WTC11 (cell line): Measurements from ENCODE around the gene IBA57. TPM values are rescaled to one million over a fixed set of nuclear protein-coding genes. Genes with fewer than 3 reads are reported as not detected.
A peak's percentile ranks its signal among the peaks of the same experiment; 100 is the strongest.

Source experiments
- ATAC-seq: fragments of 200-7000 bp; cut with Tn5 transposase; 2 replicates; pipeline ENCODE4 v1.10.0; 2021; ENCODE audit warnings: mild to moderate bottlenecking, moderate library complexity
- CTCF ChIA-PET: fragments of 300-600 bp; sonication (Branson Sonifier 250); formaldehyde crosslinking; loops from one replicate; lab custom pipeline; 2021; ENCODE audit warnings: antibody characterized with exemption; lab: Charles Lee
- POLR2A ChIA-PET: fragments of 350-600 bp; sonication (Branson Sonifier 250); formaldehyde crosslinking; loops from one replicate; lab custom pipeline; 2021; ENCODE audit warnings: antibody characterized with exemption; lab: Charles Lee
- DNase-seq: peaks from one replicate; pipeline ENCODE4 v3.0.0; 2021; ENCODE audit warnings: low spot score
- H3K27ac Mint-ChIP-seq: 2 replicates; pipeline ENCODE4 v1.8.0; 2021; ENCODE audit warnings: mixed read lengths
- H3K27me3 Mint-ChIP-seq: 2 replicates; pipeline ENCODE4 v1.8.0; 2021; ENCODE audit warnings: low read depth, mild to moderate bottlenecking, moderate library complexity, mixed read lengths
- H3K36me3 Mint-ChIP-seq: 2 replicates; pipeline ENCODE4 v1.8.0; 2021; ENCODE audit warnings: mixed read lengths
- H3K4me1 Mint-ChIP-seq: 2 replicates; pipeline ENCODE4 v1.8.0; 2022; ENCODE audit warnings: mixed read lengths
- H3K4me3 Mint-ChIP-seq: 2 replicates; pipeline ENCODE4 v1.8.0; 2021; ENCODE audit warnings: mild to moderate bottlenecking, moderate library complexity, mixed read lengths
- H3K9me3 Mint-ChIP-seq: 2 replicates; pipeline ENCODE4 v1.8.0; 2021; ENCODE audit warnings: mixed read lengths
- ATF1 ChIP-seq: sonication (generic); formaldehyde crosslinking; IDR thresholded peaks from 2 replicates; pipeline ENCODE4 v1.8.1; 2023; ENCODE audit warnings: mild to moderate bottlenecking, moderate library complexity, missing genetic modification reagents
- NFYB ChIP-seq: sonication (generic); formaldehyde crosslinking; conservative IDR thresholded peaks from 2 replicates; pipeline ENCODE4 v1.8.0; 2022; ENCODE audit warnings: low read depth, missing genetic modification reagents
- total RNA-seq: library from RNA; stranded (reverse); gene quantifications from 3 replicates; pipeline ENCODE4 v1.2.3, GENCODE V29; 2021
- TF ChIP-seq, protein P1 (sequence below): fragments of 250-450 bp; sonication (Bioruptor Pico); IDR thresholded peaks from 2 replicates; pipeline ENCODE4 v1.9.0; 2021; ENCODE audit warnings: mild to moderate bottlenecking
- TF ChIP-seq, protein P2 (sequence below): fragments of 250-450 bp; sonication (Bioruptor Pico); IDR thresholded peaks from 2 replicates; pipeline ENCODE4 v1.9.0; 2021; ENCODE audit warnings: mild to moderate bottlenecking, borderline replicate concordance
- TF ChIP-seq, protein P3 (sequence below): fragments of 200-600 bp; IDR thresholded peaks from 2 replicates; pipeline ENCODE4 v1.8.0; 2022; ENCODE audit warnings: antibody characterized with exemption

IBA57 gene
- total RNA-seq, 1 experiment from 2014 or later: 11.4 TPM

DNA sequence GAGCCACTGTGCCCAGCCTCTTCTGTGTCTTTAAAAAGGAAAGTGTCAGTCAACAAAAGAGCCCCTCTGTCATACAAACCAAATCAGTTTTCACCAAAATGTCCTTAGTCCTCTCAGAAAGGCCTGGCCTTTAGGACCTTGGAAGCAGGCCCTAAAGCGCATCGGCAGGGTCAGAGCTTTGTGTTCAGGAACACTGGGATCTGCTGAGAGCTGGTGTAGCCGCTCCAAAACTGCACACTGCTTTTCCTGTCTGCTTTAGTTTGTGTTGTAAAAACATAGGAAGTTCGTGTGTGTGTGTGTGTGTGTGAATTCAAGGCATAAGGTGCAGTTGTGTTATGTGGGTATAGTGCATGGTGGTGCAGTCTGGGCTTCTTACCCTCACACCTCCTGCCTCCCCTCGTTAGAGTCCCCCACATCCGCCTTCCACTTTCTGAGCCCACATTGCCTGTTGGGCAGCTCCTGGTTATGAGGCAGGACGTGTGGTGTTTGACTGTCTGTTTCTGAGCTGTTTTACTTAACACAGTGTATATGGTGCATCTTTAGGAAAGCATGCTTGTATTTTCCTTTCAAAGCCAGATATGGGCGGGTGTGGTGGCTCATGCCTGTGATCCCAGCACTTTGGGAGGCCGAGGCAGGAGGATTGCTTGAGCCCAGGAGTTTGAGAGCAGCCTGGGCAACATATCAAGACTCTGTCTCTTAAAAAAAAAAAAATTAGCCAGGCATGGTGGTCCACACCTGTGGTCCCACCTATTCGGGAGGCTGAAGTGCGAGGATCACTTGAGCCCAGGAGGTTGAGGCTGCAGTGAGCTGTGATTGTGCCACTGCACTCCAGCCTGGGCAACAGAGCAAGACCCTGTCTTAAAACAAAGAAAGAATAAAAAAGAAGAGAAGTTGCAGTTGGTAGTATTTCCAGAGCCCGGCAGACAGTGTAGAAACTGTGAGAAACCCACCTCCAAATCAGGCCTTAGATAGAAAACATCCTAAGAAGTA, 12.4 kb downstream of the IBA57 start:
- TF ChIP-seq ATF1 (CRISPR knock-in tag): no peak
- TF ChIP-seq, protein P1, sequence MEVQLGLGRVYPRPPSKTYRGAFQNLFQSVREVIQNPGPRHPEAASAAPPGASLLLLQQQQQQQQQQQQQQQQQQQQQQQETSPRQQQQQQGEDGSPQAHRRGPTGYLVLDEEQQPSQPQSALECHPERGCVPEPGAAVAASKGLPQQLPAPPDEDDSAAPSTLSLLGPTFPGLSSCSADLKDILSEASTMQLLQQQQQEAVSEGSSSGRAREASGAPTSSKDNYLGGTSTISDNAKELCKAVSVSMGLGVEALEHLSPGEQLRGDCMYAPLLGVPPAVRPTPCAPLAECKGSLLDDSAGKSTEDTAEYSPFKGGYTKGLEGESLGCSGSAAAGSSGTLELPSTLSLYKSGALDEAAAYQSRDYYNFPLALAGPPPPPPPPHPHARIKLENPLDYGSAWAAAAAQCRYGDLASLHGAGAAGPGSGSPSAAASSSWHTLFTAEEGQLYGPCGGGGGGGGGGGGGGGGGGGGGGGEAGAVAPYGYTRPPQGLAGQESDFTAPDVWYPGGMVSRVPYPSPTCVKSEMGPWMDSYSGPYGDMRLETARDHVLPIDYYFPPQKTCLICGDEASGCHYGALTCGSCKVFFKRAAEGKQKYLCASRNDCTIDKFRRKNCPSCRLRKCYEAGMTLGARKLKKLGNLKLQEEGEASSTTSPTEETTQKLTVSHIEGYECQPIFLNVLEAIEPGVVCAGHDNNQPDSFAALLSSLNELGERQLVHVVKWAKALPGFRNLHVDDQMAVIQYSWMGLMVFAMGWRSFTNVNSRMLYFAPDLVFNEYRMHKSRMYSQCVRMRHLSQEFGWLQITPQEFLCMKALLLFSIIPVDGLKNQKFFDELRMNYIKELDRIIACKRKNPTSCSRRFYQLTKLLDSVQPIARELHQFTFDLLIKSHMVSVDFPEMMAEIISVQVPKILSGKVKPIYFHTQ (CRISPR knock-in tag): no peak
- H3K36me3 Mint-ChIP-seq: no peaks in the 10 kb centered on the region
- H3K4me1 Mint-ChIP-seq: no peaks in the 10 kb centered on the region
- CTCF ChIA-PET: interaction anchor here (2.8 kb wide), 1 partner anchor 12 kb away, joined by 15 read pairs; the partner anchor contains the start of gene IBA57
- H3K27me3 Mint-ChIP-seq: no peaks in the 10 kb centered on the region
- H3K4me3 Mint-ChIP-seq: no peak overlapping the region
- ATAC-seq (no peak), DNase-seq (no peak)
- POLR2A ChIA-PET: no interaction called here
- no peaks in the 10 kb centered on the region for H3K9me3 Mint-ChIP-seq
- H3K27ac Mint-ChIP-seq: no peak overlapping the region

DNA sequence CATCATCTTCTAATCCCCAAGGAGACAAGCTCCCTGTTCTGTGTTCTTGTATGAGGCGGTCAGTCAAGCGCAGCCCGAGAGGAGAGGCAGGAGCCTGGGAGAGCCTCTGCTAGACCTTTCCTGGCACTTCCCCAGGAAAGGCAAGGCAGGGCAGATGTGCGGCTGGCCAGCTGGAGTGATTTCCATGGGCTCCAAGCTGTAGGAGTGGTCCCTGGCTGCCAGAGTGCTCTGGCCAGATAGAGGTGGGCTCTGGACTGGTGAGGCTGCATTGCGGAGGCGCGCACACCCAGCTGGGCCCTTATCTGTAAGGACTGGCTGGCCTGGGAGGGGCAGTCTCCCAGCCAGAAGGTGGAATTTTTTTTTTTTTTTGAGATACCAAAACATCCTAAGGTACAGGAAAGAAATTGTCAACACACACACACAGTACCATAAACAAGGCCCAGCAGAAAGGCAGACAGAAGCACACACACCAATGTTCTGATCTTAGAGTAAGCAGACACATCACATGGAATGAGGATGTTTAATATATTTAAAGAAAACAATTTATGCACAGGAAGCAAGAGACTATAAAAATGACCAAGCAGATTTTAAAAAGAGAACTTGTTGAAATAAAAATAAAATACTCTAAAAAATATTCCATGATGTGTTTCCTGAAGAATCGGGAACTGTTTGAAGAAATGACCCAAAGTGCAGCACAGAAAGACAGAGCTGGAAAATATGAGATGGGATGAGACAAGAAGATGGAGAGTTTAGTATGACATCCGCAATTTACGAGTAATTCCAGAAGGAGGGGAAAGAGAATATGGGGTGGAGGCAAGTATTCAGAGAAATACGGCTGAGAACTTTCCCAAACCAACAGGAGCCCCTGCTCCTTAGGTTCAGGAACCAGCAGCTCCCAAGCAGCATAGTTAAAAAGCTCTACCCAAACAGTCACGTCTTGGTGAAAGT, 13.4 kb downstream of the IBA57 start:
- POLR2A ChIA-PET: interaction anchor here (0.6 kb wide), 1 partner anchor 209 kb away, joined by 3 read pairs; no protein-coding TSS in a partner anchor
- Mint-ChIP-seq H3K4me3 (no peak overlapping the region), H3K27me3 (no peaks in the 10 kb centered on the region), H3K36me3 (no peaks in the 10 kb centered on the region), H3K4me1 (no peaks in the 10 kb centered on the region), H3K9me3 (no peaks in the 10 kb centered on the region)
- DNase-seq: no peak
- no peak for ATAC-seq
- no peak for TF ChIP-seq NFYB (CRISPR knock-in tag)
- TF ChIP-seq, all 79 proteins: peak for 0
- CTCF ChIA-PET: interaction anchor here (0.7 to 2.8 kb wide), 6 partner anchors 13 to 546 kb away, joined by 5 to 15 read pairs (median 6); partner anchors contain the start of gene IBA57
- no peak overlapping the region for H3K27ac Mint-ChIP-seq

DNA sequence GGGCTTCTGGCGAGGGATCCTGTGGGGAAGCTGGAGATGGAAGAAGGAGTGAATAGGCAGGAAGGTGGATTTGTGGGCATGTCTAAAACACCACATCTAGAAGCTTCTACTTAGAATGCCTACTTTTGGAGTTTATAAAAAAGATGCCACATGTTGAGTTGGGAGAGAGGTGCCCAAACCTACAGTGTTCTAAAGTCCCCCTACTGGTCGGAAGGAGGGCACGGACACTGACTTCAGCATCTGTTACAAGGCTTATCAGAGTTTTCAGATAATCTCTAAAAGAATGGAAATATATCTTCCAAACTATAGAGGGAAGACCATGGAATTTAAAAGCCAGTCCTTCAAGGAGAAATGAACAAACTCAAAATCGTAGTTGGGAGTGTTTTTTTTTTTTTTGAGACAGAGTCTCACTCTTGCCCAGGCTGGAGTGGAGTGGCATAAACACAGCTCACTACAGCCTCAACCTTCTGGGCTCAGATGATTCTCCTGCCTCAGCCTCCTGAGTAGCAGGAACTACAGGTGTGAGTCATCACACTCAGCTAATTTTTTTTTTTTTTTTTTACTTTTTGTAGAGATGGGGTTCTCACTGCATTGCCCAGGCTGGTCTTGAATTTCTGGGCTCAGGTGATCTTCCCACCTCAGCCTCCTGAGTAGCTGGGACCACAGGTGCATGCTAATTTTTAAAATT, 14.8 kb downstream of the IBA57 start:
- Mint-ChIP-seq H3K9me3 (no peaks in the 10 kb centered on the region), H3K4me3 (no peak overlapping the region), H3K36me3 (no peaks in the 10 kb centered on the region), H3K27ac (no peak overlapping the region; the same call in 1 of the 2 replicates), H3K27me3 (no peaks in the 10 kb centered on the region), H3K4me1 (no peaks in the 10 kb centered on the region)
- ATAC-seq: peak; percentile 76
- no peak for DNase-seq
- POLR2A ChIA-PET: interaction anchor here (0.7 kb wide), 1 partner anchor 12 kb away, joined by 3 read pairs; no protein-coding TSS in a partner anchor
- CTCF ChIA-PET: interaction anchor here (0.6 to 2.8 kb wide), 8 partner anchors 15 to 1003 kb away, joined by 3 to 15 read pairs (median 5); partner anchors contain the start of gene IBA57
- TF ChIP-seq, protein P2, sequence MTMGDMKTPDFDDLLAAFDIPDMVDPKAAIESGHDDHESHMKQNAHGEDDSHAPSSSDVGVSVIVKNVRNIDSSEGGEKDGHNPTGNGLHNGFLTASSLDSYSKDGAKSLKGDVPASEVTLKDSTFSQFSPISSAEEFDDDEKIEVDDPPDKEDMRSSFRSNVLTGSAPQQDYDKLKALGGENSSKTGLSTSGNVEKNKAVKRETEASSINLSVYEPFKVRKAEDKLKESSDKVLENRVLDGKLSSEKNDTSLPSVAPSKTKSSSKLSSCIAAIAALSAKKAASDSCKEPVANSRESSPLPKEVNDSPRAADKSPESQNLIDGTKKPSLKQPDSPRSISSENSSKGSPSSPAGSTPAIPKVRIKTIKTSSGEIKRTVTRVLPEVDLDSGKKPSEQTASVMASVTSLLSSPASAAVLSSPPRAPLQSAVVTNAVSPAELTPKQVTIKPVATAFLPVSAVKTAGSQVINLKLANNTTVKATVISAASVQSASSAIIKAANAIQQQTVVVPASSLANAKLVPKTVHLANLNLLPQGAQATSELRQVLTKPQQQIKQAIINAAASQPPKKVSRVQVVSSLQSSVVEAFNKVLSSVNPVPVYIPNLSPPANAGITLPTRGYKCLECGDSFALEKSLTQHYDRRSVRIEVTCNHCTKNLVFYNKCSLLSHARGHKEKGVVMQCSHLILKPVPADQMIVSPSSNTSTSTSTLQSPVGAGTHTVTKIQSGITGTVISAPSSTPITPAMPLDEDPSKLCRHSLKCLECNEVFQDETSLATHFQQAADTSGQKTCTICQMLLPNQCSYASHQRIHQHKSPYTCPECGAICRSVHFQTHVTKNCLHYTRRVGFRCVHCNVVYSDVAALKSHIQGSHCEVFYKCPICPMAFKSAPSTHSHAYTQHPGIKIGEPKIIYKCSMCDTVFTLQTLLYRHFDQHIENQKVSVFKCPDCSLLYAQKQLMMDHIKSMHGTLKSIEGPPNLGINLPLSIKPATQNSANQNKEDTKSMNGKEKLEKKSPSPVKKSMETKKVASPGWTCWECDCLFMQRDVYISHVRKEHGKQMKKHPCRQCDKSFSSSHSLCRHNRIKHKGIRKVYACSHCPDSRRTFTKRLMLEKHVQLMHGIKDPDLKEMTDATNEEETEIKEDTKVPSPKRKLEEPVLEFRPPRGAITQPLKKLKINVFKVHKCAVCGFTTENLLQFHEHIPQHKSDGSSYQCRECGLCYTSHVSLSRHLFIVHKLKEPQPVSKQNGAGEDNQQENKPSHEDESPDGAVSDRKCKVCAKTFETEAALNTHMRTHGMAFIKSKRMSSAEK (CRISPR knock-in tag): no peak
- TF ChIP-seq, protein P3, sequence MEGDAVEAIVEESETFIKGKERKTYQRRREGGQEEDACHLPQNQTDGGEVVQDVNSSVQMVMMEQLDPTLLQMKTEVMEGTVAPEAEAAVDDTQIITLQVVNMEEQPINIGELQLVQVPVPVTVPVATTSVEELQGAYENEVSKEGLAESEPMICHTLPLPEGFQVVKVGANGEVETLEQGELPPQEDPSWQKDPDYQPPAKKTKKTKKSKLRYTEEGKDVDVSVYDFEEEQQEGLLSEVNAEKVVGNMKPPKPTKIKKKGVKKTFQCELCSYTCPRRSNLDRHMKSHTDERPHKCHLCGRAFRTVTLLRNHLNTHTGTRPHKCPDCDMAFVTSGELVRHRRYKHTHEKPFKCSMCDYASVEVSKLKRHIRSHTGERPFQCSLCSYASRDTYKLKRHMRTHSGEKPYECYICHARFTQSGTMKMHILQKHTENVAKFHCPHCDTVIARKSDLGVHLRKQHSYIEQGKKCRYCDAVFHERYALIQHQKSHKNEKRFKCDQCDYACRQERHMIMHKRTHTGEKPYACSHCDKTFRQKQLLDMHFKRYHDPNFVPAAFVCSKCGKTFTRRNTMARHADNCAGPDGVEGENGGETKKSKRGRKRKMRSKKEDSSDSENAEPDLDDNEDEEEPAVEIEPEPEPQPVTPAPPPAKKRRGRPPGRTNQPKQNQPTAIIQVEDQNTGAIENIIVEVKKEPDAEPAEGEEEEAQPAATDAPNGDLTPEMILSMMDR: 0 out of 2 replicates have a peak, but pooled peaks have one; percentile 19
